Measurements from ENCODE around the gene GPR82. TPM values are rescaled to one million over a fixed set of nuclear protein-coding genes. Genes with fewer than 3 reads are reported as not detected.

Gene GPR82
- total RNA-seq, 1 experiment from 2014 or later = not detected

DNA sequence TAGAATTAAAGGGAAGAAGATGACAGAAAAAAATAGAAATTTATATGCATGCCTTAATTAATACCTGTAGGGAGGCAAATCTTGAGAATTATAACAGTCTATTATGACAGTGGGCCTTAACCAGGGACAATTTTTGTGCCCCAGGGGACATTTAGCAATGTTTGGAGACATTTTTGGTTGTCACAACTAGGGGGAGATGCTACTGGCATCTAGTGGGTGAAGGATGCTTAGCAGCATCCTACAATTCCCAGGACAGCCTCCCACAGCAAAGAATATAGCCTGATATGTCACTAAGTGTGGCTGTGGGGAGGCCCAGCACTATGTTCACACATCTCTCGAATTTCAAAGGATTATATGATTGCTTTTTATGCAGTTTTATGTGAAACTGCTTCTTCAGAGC, 10.5 kb downstream of the GPR82 start (continued):
- TF ChIP-seq FOSL1 (IDR thresholded peaks at IDR 0.05; ENCODE audit: low read depth) = no peak
- no peak for TF ChIP-seq JUND (IDR thresholded peaks at IDR 0.05)
- no peak for TF ChIP-seq POLR2A (IDR thresholded peaks at IDR 0.05; ENCODE audit: borderline replicate concordance, extremely low read depth, insufficient read depth, insufficient read length)
- peak; percentile 32; the same call in 1 of the 2 replicates for TF ChIP-seq RAD21 (IDR thresholded peaks at IDR 0.05; ENCODE audit: low read depth)
- TF ChIP-seq TCF7L2 (IDR thresholded peaks at IDR 0.05; ENCODE audit: borderline replicate concordance, extremely low read depth, insufficient read depth, insufficient read length) = no peak

GRCh38 chrX:41737065-41737464, 13.1 kb downstream of the GPR82 start:
- ChIA-PET CTCF (no interaction called here), RAD21 (ENCODE audit: low non-redundant PET in 1 of 2, low total read pairs in 2 of 2, uncharacterized antibody in 2 of 2, unreplicated experiment in 2 of 2) (no interaction called here), POLR2A (no interaction called here)
- H3K4me2 ChIP-seq (ENCODE audit: low read length) = no peak overlapping the region
- no TSS peak for BruUV-seq (replicated peaks)
- no peak overlapping the region for H3K27ac ChIP-seq (ENCODE audit: low read depth, low read length)
- no peaks in the 10 kb centered on the region for H4K20me1 ChIP-seq (ENCODE audit: insufficient read depth)
- H3K9ac ChIP-seq (ENCODE audit: low read length) = no peak overlapping the region
- H3K36me3 ChIP-seq (ENCODE audit: control insufficient read depth in 1 of 2, insufficient read depth in 2 of 2, low read length in 2 of 2) = no peaks in the 10 kb centered on the region
- intact Hi-C loops (cut with micrococcal nuclease) = no loop called here
- no peak for ATAC-seq
- no peak overlapping the region for H3K4me3 ChIP-seq (replicated peaks in 1 of 2; ENCODE audit: low read depth in 1 of 2, low read length in 2 of 2)
- H3K79me2 ChIP-seq (ENCODE audit: insufficient read depth, low read length) = no peaks in the 10 kb centered on the region
- DNase-seq (ENCODE audit: low read depth, low spot score) = no peak
- H3K9me2 ChIP-seq (ENCODE audit: insufficient read depth) = no peaks in the 10 kb centered on the region
- TF ChIP-seq ELF1 (IDR thresholded peaks at IDR 0.05; ENCODE audit: borderline replicate concordance, low read depth) = no peak
- no peak for TF ChIP-seq ZNF274 (IDR thresholded peaks at IDR 0.05; ENCODE audit: low read depth, low read length)
- TF ChIP-seq CEBPB (IDR thresholded peaks at IDR 0.05; ENCODE audit: low read depth) = no peak
- no peak for TF ChIP-seq SIN3A (IDR thresholded peaks at IDR 0.05; ENCODE audit: low read depth)
- TF ChIP-seq POLR2A (IDR thresholded peaks at IDR 0.05; ENCODE audit: borderline replicate concordance, extremely low read depth, insufficient read depth, insufficient read length) = no peak
- no peak for TF ChIP-seq SP1 (IDR thresholded peaks at IDR 0.05; ENCODE audit: low read depth)
- TF ChIP-seq ZFX (IDR thresholded peaks at IDR 0.05) = no peak
- TF ChIP-seq ZBTB33 (IDR thresholded peaks at IDR 0.05; ENCODE audit: extremely low read depth, insufficient replicate concordance, low read length) = no peak
- no peak for TF ChIP-seq EZH2 (IDR thresholded peaks at IDR 0.05)
- TF ChIP-seq TCF7L2 (IDR thresholded peaks at IDR 0.05; ENCODE audit: borderline replicate concordance, extremely low read depth, insufficient read depth, insufficient read length) = no peak
- no peak for TF ChIP-seq EGR1 (IDR thresholded peaks at IDR 0.05; ENCODE audit: low read depth)
- TF ChIP-seq, protein P1, sequence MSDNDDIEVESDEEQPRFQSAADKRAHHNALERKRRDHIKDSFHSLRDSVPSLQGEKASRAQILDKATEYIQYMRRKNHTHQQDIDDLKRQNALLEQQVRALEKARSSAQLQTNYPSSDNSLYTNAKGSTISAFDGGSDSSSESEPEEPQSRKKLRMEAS (IDR thresholded peaks at IDR 0.05) = no peak
- TF ChIP-seq CBX3 (IDR thresholded peaks at IDR 0.05; ENCODE audit: low read depth) = no peak
- TF ChIP-seq FOSL1 (IDR thresholded peaks at IDR 0.05; ENCODE audit: low read depth) = no peak
- no peak for TF ChIP-seq YY1 (IDR thresholded peaks at IDR 0.05; ENCODE audit: extremely low read depth, insufficient replicate concordance, low read depth, low read length)
- TF ChIP-seq SRF (IDR thresholded peaks at IDR 0.05; ENCODE audit: low read depth) = no peak
- TF ChIP-seq EZH2phosphoT487 (IDR thresholded peaks at IDR 0.05; ENCODE audit: borderline replicate concordance) = no peak
- TF ChIP-seq RAD21 (IDR thresholded peaks at IDR 0.05; ENCODE audit: low read depth) = no peak
- no peak for TF ChIP-seq JUND (IDR thresholded peaks at IDR 0.05)
- no peak overlapping the region for H2AFZ ChIP-seq (ENCODE audit: low read depth, low read length, poor library complexity, severe bottlenecking)
- no peaks in the 10 kb centered on the region for H3K9me3 ChIP-seq (ENCODE audit: control insufficient read depth in 1 of 2, insufficient read depth in 1 of 2, low read depth in 1 of 2, low read length in 2 of 2)
- no peaks in the 10 kb centered on the region for H3K4me1 ChIP-seq (ENCODE audit: control insufficient read depth in 1 of 2, insufficient read depth in 2 of 2, low read length in 2 of 2)
- no peaks in the 10 kb centered on the region for H3K27me3 ChIP-seq (ENCODE audit: insufficient read depth, low read length)
